Right renal pelvis (tissue), 4 donors: ENCODE results near the gene LRCOL1. TPM values are rescaled to one million over a fixed set of nuclear protein-coding genes. Genes with fewer than 3 reads are reported as not detected.
"Not testable (repeated sequence)": the region's sequence is repeated elsewhere in the genome, so short reads cannot be mapped to it uniquely, and the experiment has no call there.

Source experiments
- DNase-seq, 4 donors: peaks; one replicate each; pipeline ENCODE4 v3.0.0-alpha.2; 2013; ENCODE audit warnings: low read depth in 4 of 4, low spot score in 3 of 4, missing footprints in 1 of 4
- polyA plus RNA-seq, 4 donors: library from polyadenylated mRNA; unstranded; fragments of 120-200 nt; gene quantifications; one replicate each; pipeline ENCODE4 v1.2.1, GENCODE V29; 2013; ENCODE audit not compliant: insufficient read length in 4 of 4

LRCOL1 gene
- polyA plus RNA-seq, 4 donors: 1.1 to 2.7 (median 2.2) TPM

DNA sequence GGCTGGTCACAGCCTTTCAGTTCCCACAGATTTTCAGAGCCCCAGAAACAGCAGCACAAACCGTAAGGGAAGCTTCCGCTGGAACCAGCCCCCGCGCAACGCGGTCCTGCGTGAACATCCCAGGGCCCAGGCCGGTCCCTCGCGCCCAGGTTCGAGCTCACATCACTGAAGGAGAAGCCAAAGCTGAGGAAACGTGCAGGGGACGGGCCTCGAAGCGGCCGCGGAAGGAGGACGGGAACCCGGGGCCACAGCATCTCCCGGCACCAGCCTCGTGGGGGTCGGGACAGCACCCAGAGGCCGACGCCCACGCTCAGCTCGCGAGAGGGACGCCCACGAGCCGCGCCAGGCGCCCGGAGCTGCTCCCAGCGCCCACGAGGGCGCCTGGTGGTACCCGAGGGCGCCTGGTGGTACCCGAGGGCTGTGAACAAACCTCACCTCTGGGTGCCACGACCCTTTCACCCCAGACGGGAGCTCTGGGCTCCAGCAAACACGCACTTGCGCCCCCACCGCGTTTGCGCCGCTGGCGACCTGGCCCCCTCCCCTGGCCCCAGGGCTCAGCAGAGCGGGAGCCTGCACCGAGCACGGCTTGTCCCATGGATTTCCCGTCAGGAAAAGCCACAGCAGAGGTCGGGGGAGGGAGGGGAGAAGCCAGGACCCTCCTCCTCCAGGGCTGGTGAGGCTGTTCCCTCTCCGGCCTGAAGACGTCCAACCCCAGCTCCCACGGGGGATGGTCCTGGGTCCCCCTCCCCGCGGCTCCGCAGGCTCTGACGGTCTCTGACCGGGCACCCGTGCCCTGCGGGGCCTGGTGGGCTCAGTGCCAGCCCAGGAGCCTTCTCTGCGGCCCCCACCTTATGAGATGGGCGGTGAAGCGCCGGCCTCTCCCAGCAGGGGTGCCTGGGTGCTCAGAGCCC lies 6.9 kb downstream of the LRCOL1 start:
- no peak for DNase-seq

DNA sequence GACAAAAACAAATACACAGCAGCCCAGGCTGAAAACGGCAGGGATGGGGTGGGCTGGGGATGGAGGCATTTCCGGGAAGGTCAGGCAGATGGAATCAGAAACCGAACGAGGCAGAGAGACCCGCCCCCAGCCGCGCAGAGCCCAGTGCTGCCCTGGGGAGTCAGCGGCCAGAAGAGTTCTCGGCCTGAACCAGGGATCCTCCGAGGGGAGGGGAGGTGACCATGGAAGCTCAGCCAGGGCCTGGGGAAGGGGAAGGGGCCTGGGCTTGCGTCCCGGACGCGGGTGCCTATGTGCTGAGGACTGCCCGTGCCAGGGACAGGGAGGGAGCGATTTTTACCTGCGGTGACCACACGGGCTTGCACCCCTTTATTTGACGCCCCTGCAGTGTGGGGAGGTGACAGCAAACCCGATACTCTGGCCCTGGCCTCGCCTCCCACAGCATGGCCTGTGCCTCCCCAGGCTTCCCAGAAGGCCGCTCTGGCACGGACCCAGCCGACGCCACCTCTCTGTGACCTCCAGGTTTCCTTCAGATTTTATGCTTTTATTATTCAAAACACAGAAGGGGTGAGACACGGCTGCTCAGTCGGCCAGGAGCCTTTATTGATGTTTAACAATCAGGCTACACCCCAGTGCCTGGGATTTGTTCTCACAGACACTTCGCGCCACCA lies 7.7 kb downstream of the LRCOL1 start:
- DNase-seq: no peak

DNA sequence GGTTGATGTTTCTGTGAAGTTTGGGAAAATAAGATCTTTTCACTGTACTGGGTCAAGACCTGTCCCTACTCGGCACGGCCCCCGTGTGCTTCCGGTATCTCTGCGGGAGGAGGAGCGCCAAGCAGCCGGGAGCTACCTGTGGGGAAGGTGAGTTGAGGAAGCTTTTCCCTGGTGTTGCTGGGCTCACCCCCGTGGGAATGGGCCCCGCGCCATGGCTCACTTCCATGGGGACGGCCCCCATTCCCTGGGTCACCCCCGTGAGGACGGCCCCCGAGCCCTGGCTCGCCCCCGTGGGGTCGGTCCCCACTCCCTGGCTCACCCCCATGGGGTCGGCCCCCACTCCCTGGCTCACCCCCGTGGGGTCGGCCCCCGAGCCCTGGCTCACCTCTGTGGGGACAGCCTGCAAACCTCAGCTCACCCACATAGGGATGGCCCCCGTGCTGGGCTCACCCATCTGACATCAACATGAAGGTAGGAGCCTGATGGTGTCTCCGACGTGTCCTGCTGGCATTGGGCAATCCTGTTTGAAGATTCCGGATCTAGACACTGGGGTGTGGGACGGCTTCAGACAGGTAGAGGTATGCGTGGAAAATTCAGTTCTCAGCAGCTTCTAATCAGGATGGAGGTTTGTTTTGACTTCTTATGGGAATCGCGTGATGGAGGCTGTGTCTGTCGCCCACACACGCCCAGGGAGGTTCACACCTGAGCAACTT lies 9.1 kb downstream of the LRCOL1 start:
- no peak for DNase-seq

- DNase-seq: peak in 1 of 4 donors; percentile 71
These were observed 10.0 kb downstream of the LRCOL1 start for GRCh38 chr12:132600048-132601032.

- DNase-seq: not testable (repeated sequence)
These were observed 10.9 kb downstream of the LRCOL1 start for GRCh38 chr12:132599502-132599901.

DNA sequence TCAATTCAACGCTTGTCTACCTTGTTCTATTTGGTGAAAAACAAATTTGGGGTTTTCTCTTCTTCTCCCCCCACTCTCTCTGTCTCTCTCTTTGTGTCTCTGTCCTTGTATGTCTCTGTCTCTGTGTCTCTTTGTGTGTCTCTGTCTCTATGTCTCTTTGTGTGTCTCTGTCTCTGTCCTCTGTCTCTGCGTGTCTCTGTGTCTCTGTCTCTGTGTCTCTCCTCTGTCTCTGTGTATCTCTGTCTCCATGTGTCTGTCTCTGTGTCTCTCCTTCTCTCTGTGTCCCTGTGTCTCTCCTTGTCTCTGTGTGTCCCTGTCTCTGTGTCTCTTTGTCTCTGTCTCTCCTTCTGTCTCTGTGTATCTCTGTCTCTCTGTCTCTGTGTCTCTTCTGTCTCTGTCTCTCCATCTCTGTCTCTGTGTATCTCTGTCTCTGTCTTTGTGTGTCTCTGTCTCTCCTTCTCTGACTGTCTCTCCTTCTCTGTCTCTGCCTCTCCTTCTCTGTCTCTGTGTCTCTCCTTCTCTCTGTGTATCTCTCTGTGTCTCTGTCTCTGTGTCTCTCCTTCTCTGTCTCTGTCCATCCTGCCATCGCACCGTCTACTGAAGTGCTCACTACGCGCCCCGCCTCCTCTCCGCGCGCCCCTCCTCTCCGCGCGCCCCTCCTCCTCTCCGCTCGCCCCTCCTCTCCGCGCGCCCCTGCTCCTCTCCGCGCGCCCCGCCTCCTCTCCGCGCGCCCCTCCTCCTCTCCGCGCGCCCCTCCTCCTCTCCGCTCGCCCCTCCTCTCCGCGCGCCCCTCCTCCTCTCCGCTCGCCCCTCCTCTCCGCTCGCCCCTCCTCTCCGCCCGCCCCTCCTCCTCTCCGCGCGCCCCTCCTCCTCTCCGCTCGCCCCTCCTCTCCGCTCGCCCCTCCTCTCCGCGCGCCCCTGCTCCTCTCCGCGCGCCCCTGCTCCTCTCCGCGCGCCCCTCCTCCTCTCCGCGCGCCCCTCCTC lies 12.8 kb downstream of the LRCOL1 start:
- peak in 1 of 4 donors; percentile 59 for DNase-seq

DNA sequence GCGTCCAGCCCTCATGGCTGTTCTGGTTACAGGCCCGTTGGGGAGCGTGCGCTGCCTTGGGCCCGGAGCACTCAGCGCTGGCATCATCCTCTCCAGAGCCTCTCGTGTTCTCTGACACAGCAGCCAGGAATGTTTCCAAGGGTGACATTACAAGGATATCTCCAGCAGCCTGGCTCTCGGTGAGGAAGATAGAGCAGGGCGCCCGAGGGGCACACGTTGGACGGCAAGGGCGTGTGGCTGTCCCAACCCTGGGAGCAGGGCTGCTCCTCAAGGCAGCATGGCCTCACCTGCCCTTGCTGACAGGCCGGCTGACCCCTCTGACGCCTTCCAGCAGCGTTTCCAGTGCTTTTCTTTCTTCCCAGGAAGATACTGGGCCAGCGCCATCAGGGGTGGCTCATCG lies 14.4 kb downstream of the LRCOL1 start:
- DNase-seq: no peak

DNA sequence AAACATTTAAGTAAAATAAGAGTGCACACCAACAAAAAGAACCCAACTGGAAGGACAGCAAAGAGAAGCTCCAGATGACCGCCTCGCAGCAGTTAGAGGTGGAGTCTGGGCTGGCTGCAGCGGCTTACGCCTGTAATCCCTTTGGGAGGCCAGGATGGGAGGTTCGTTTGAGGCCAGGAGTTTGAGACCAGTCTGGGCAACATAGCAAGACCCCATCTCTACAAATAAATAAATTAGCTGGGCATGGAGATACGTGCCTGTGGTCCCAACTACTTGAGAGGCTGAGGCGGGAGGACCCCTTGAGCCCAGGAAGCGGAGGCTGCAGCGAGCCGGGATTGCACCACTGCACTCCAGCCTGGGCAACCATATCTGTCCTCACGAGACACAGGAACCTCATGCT lies 15.2 kb downstream of the LRCOL1 start:
- DNase-seq: no peak

- peak; percentile 80 to 93 (median 88) for DNase-seq
These were observed 16.4 kb downstream of the LRCOL1 start for GRCh38 chr12:132593938-132594358.

DNA sequence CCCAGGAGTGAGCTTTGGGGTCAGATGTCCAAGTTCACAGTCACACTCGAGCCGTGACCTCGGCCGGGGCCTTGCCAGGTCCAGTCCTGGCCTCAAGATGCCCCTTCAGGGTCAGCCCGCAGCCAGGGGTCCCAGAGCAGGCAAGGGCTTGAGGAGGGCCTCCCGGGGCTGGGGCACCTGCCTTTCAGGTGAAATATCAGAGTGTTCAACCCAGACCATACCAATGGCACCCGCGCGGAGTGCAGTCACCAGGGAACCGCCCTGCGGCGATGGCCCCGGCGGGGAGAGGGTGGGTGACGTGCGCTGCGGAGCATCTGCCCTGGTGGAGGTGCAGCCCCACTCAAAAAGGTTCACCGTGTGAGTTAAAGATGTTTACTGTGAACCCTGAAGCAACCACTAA lies 16.9 kb downstream of the LRCOL1 start:
- DNase-seq: no peak

DNA sequence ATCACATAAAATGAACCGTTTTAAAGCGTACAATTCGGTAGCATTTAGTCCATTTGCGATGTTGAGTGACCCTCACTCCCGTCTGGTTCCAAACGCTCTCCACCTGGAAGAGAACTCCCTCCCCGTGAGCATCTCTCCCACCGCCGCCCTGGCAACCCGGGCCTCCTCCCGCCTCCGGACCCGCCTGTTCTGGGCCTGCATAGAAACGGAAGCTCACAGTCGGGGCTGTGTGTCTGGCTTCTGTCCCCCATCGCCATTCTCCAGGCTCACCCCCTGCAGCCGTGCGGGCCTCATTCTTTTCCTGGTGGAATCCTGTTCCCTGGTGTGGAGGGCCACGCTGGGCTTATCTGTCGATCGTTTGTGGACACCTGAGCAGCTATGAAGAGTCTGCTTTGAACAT lies 17.3 kb downstream of the LRCOL1 start:
- DNase-seq: no peak

- no peak for DNase-seq
These were observed 18.0 kb downstream of the LRCOL1 start for GRCh38 chr12:132592282-132592970.

DNA sequence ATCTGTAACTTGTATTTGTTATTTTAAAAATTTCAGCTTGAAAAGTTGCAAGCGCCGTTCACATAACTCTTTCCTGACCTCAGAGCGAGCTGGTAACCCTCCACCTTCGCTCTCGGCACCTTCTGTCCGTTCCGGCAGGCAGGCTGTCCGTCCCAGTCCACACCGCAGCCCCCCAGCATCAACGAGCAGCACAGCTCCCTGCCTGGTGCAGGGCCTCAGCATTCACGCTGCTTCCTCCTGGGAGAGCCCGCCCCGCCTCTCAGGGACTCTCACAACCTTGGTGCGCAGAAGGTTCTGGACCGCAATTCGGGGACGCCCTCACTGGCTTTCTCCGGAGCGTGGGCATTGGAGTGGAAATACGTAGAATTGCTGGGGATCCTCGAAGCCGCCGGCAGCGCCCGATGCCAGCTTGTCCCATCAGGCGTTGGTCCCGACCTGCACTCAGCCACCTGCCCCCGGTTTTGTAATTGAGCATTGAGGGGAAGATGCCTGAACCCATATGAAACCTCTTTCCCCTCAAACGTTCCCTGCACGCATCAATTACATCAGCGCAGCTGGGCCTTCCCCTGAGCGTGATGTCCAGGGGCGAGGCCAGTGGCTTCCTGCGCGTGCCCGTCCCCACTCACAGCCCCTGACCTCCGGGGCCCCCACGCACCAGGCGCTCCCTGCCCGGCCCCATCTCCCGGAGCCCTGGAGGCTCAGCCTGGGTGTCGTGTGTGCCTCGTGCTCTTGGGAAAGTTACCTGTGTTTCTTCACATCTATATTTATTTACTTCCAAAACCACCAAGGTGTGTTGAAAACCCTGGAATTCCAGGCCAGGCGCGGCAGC lies 19.1 kb downstream of the LRCOL1 start:
- DNase-seq: no peak

GRCh38 chr12:132588821-132589669 lies 21.3 kb downstream of the LRCOL1 start:
- no peak for DNase-seq

- DNase-seq: no peak
These were observed 22.1 kb downstream of the LRCOL1 start for GRCh38 chr12:132588319-132588718.

GRCh38 chr12:132587781-132588180 lies 22.6 kb downstream of the LRCOL1 start:
- DNase-seq: no peak
